ENCODE results near the gene TOP2B.

The TOP2B gene

GRCh38 chr3:25665315-25666280, 891 bp upstream of the TOP2B start:
- no peak for DNase-seq

- peak; percentile 59 for DNase-seq
Measured at GRCh38 chr3:25663869-25664811, 567 bp downstream of the TOP2B start.

GRCh38 chr3:25663347-25663868, 1.3 kb downstream of the TOP2B start:
- DNase-seq = peak; percentile 12

GRCh38 chr3:25662736-25663320, 1.9 kb downstream of the TOP2B start:
- DNase-seq = no peak

GRCh38 chr3:25661694-25662437, 2.8 kb downstream of the TOP2B start:
- DNase-seq = no peak

GRCh38 chr3:25658836-25659235, 5.9 kb downstream of the TOP2B start:
- DNase-seq = no peak

GRCh38 chr3:25657293-25657692, 7.4 kb downstream of the TOP2B start:
- DNase-seq = no peak

GRCh38 chr3:25655659-25656058, 9.0 kb downstream of the TOP2B start:
- no peak for DNase-seq

- DNase-seq = no peak
Measured at GRCh38 chr3:25654576-25654975, 10.1 kb downstream of the TOP2B start.

GRCh38 chr3:25653322-25653721, 11.4 kb downstream of the TOP2B start:
- DNase-seq = no peak

- no peak for DNase-seq
Measured at GRCh38 chr3:25652921-25653320, 11.8 kb downstream of the TOP2B start.

GRCh38 chr3:25648925-25649830, 15.5 kb downstream of the TOP2B start:
- DNase-seq = no peak

GRCh38 chr3:25648107-25648535, 16.6 kb downstream of the TOP2B start:
- peak; percentile 81 for DNase-seq

GRCh38 chr3:25635038-25635437, 29.7 kb downstream of the TOP2B start:
- DNase-seq = no peak

GRCh38 chr3:25633919-25634318, 30.8 kb downstream of the TOP2B start:
- DNase-seq = no peak

GRCh38 chr3:25631989-25632388, 32.7 kb downstream of the TOP2B start:
- no peak for DNase-seq

GRCh38 chr3:25621087-25621486, 43.6 kb downstream of the TOP2B start:
- DNase-seq = no peak

GRCh38 chr3:25620493-25620892, 44.2 kb downstream of the TOP2B start:
- no peak for DNase-seq

GRCh38 chr3:25619382-25619781, 45.3 kb downstream of the TOP2B start:
- no peak for DNase-seq

GRCh38 chr3:25618028-25618427, 46.7 kb downstream of the TOP2B start:
- DNase-seq = no peak

GRCh38 chr3:25611193-25611592, 53.5 kb downstream of the TOP2B start:
- no peak for DNase-seq

All from T-helper 9 cell (primary cell).